ENCODE measurements around the gene DNAI2.

Gene DNAI2

GRCh38 chr17:74274060-74274708 is at the start of gene DNAI2:
Gene DNAI2 (plus strand): TSS chr17:74274234. CDS start chr17:74281818, 7,584 bp downstream.
- DNase-seq (ENCODE audit: low spot score): no peak

- no peak for DNase-seq (ENCODE audit: low spot score)
Measured at GRCh38 chr17:74224959-74225725, 48.9 kb upstream of the DNAI2 start.

GRCh38 chr17:74226252-74226651 is 47.8 kb upstream of the DNAI2 start:
- DNase-seq (ENCODE audit: low spot score): no peak

- no peak for DNase-seq (ENCODE audit: low spot score)
Measured at GRCh38 chr17:74227271-74228080, 46.6 kb upstream of the DNAI2 start.

- no peak for DNase-seq (ENCODE audit: low spot score)
Measured at GRCh38 chr17:74228306-74228978, 45.6 kb upstream of the DNAI2 start.

- no peak for DNase-seq (ENCODE audit: low spot score)
Measured at GRCh38 chr17:74230896-74231295, 43.1 kb upstream of the DNAI2 start.

GRCh38 chr17:74231928-74232907 is 41.8 kb upstream of the DNAI2 start:
- no peak for DNase-seq (ENCODE audit: low spot score)

GRCh38 chr17:74233937-74234336 is 40.1 kb upstream of the DNAI2 start:
- DNase-seq (ENCODE audit: low spot score): no peak

GRCh38 chr17:74234486-74234885 is 39.5 kb upstream of the DNAI2 start:
- DNase-seq (ENCODE audit: low spot score): no peak

GRCh38 chr17:74235040-74235581 is 38.9 kb upstream of the DNAI2 start:
- DNase-seq (ENCODE audit: low spot score): no peak

- no peak for DNase-seq (ENCODE audit: low spot score)
Measured at GRCh38 chr17:74235911-74236371, 38.1 kb upstream of the DNAI2 start.

GRCh38 chr17:74237321-74237720 is 36.7 kb upstream of the DNAI2 start:
- DNase-seq (ENCODE audit: low spot score): no peak

GRCh38 chr17:74239172-74239571 is 34.9 kb upstream of the DNAI2 start:
- DNase-seq (ENCODE audit: low spot score): no peak

- DNase-seq (ENCODE audit: low spot score): no peak
Measured at GRCh38 chr17:74240618-74241205, 33.3 kb upstream of the DNAI2 start.

GRCh38 chr17:74241431-74241830 is 32.6 kb upstream of the DNAI2 start:
- DNase-seq (ENCODE audit: low spot score): no peak

GRCh38 chr17:74241847-74242246 is 32.2 kb upstream of the DNAI2 start:
- DNase-seq (ENCODE audit: low spot score): no peak

GRCh38 chr17:74243013-74243755 is 30.9 kb upstream of the DNAI2 start:
- DNase-seq (ENCODE audit: low spot score): no peak

GRCh38 chr17:74244128-74244527 is 29.9 kb upstream of the DNAI2 start:
- DNase-seq (ENCODE audit: low spot score): no peak

- no peak for DNase-seq (ENCODE audit: low spot score)
Measured at GRCh38 chr17:74244548-74244947, 29.5 kb upstream of the DNAI2 start.

All from RKO (cell line).